Measurements from ENCODE around the gene SGCA.

DNA sequence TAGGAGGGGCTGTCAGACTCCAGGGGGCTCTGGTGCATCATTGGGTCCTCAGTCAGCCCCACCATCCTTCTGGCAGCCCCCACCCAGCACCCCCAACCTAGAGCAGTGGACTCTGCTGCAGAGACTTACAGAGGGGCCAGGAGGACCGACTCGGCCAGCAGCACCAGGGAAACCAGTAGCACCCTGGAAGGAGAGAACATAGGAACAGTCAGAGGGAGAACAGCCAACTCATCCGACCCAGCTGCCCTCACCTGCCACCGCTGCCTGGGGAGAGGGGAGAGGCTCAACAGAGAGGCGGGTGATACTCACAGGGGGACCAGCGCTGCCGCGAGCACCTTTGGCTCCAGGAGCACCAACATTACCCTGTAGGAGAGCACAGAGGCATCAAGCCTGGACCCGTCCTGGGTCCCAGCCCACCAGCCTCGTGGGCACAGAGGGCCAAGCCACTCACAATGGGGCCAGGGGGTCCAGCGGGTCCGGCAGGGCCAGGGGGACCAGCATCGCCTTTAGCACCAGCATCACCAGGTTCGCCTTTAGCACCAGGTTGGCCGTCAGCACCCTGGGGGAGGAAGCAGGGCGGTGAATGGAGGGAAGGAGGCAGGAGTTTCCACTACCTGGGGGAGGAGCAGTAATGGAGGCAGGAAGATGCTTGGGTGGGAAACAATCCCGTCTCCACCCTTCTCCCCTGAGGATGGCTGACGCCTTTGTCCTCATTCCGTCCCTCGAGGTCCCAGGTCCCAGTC, 23.9 kb downstream of the SGCA start:
- TF ChIP-seq, protein P1, sequence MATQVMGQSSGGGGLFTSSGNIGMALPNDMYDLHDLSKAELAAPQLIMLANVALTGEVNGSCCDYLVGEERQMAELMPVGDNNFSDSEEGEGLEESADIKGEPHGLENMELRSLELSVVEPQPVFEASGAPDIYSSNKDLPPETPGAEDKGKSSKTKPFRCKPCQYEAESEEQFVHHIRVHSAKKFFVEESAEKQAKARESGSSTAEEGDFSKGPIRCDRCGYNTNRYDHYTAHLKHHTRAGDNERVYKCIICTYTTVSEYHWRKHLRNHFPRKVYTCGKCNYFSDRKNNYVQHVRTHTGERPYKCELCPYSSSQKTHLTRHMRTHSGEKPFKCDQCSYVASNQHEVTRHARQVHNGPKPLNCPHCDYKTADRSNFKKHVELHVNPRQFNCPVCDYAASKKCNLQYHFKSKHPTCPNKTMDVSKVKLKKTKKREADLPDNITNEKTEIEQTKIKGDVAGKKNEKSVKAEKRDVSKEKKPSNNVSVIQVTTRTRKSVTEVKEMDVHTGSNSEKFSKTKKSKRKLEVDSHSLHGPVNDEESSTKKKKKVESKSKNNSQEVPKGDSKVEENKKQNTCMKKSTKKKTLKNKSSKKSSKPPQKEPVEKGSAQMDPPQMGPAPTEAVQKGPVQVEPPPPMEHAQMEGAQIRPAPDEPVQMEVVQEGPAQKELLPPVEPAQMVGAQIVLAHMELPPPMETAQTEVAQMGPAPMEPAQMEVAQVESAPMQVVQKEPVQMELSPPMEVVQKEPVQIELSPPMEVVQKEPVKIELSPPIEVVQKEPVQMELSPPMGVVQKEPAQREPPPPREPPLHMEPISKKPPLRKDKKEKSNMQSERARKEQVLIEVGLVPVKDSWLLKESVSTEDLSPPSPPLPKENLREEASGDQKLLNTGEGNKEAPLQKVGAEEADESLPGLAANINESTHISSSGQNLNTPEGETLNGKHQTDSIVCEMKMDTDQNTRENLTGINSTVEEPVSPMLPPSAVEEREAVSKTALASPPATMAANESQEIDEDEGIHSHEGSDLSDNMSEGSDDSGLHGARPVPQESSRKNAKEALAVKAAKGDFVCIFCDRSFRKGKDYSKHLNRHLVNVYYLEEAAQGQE (IDR thresholded peaks at IDR 0.05; ENCODE audit: low read depth, low read length): no peak
- TF ChIP-seq EZH2 (IDR thresholded peaks at IDR 0.05; ENCODE audit: borderline replicate concordance, control insufficient read depth, low read depth, low read length) (no peak), JUNB (IDR thresholded peaks at IDR 0.05) (no peak), RBBP5 (conservative IDR thresholded peaks at IDR 0.05) (no peak), CREB1 (IDR thresholded peaks at IDR 0.05; ENCODE audit: low read depth) (no peak), RUNX3 (IDR thresholded peaks at IDR 0.05; ENCODE audit: low read length) (no peak), SUZ12 (IDR thresholded peaks at IDR 0.05; ENCODE audit: unreplicated experiment) (no peak), POLR2A (IDR thresholded peaks at IDR 0.05; ENCODE audit: low read depth, low read length) (no peak), RELB (IDR thresholded peaks at IDR 0.05; ENCODE audit: low read depth) (no peak), ZNF384 (IDR thresholded peaks at IDR 0.05; ENCODE audit: borderline replicate concordance, low read depth, low read length) (no peak)
- TF ChIP-seq, protein P2, sequence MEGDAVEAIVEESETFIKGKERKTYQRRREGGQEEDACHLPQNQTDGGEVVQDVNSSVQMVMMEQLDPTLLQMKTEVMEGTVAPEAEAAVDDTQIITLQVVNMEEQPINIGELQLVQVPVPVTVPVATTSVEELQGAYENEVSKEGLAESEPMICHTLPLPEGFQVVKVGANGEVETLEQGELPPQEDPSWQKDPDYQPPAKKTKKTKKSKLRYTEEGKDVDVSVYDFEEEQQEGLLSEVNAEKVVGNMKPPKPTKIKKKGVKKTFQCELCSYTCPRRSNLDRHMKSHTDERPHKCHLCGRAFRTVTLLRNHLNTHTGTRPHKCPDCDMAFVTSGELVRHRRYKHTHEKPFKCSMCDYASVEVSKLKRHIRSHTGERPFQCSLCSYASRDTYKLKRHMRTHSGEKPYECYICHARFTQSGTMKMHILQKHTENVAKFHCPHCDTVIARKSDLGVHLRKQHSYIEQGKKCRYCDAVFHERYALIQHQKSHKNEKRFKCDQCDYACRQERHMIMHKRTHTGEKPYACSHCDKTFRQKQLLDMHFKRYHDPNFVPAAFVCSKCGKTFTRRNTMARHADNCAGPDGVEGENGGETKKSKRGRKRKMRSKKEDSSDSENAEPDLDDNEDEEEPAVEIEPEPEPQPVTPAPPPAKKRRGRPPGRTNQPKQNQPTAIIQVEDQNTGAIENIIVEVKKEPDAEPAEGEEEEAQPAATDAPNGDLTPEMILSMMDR (IDR thresholded peaks at IDR 0.05 in 2 of 3, conservative IDR thresholded peaks at IDR 0.05 in 1 of 3; ENCODE audit: control insufficient read depth in 2 of 3, extremely low read depth in 1 of 3, insufficient read depth in 1 of 3, low read depth in 3 of 3, low read length in 3 of 3): no peak
- TF ChIP-seq, protein P3, sequence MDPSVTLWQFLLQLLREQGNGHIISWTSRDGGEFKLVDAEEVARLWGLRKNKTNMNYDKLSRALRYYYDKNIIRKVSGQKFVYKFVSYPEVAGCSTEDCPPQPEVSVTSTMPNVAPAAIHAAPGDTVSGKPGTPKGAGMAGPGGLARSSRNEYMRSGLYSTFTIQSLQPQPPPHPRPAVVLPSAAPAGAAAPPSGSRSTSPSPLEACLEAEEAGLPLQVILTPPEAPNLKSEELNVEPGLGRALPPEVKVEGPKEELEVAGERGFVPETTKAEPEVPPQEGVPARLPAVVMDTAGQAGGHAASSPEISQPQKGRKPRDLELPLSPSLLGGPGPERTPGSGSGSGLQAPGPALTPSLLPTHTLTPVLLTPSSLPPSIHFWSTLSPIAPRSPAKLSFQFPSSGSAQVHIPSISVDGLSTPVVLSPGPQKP (IDR thresholded peaks at IDR 0.05; ENCODE audit: low read depth, low read length): no peak

Measured in GM12878 (cell line).